ENCODE measurements around the gene ARHGAP32. TPM values are rescaled to one million over a fixed set of nuclear protein-coding genes. Genes with fewer than 3 reads are reported as not detected.

Gene ARHGAP32
- total RNA-seq, 1 donor from 2014 or later, result 42.3 TPM

- Mint-ChIP-seq H3K27me3 (peaks cover 49% of the 10 kb centered on the region), H3K36me3 (ENCODE audit: insufficient read depth) (no peaks in the 10 kb centered on the region), H3K9me3 (ENCODE audit: low read depth) (no peaks in the 10 kb centered on the region), H3K27ac (no peak overlapping the region), H3K4me3 (ENCODE audit: low read depth) (no peak overlapping the region), H3K4me1 (ENCODE audit: low read depth) (no peaks in the 10 kb centered on the region)
- TF ChIP-seq CTCF (IDR thresholded peaks at IDR 0.05; ENCODE audit: unreplicated experiment), result no peak
- DNase-seq (ENCODE audit: low spot score, unreplicated experiment), result no peak
Observed at GRCh38 chr11:128928400-128928799, 263.7 kb downstream of the ARHGAP32 start.

DNA sequence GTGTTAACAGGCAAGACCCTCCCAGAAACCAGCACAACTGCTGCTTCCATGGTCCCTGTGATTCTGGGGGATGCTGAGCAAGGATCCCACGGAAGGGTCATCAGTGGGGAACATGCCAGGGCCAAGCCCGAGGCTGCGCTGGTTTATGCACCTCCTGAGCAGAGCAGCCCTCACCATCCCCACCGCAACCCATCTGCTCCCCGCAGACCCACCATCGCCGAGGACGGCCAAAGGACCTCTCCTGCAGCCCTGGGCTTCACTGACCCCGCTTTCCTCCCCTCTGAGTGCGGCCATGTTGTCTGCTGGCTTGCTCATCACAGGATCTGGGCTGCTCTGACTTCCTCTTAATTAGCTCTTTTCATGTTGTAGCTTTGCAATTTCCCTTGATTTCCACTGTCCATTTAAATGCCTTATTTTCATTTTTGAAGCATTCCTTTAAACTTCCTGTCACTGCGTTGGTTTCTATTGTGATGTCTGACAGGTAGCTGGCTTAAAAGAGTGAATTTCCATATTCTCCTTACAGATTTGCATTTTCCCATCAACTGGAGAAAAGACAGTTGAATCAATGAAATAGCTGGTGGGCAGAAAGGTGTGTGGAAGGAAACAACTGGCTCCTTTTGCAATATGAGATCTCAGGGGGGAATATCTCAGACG lies 264.3 kb downstream of the ARHGAP32 start:
- Mint-ChIP-seq H3K4me1 (ENCODE audit: low read depth) (no peaks in the 10 kb centered on the region), H3K36me3 (ENCODE audit: insufficient read depth) (no peaks in the 10 kb centered on the region), H3K4me3 (ENCODE audit: low read depth) (no peak overlapping the region), H3K27me3 (peaks cover 49% of the 10 kb centered on the region), H3K9me3 (ENCODE audit: low read depth) (no peaks in the 10 kb centered on the region), H3K27ac (no peak overlapping the region)
- TF ChIP-seq CTCF (IDR thresholded peaks at IDR 0.05; ENCODE audit: unreplicated experiment), result no peak
- no peak for DNase-seq (ENCODE audit: low spot score, unreplicated experiment)

- H3K27ac Mint-ChIP-seq, result no peak overlapping the region
- H3K4me1 Mint-ChIP-seq (ENCODE audit: low read depth), result no peaks in the 10 kb centered on the region
- peaks cover 49% of the 10 kb centered on the region for H3K27me3 Mint-ChIP-seq
- no peak for DNase-seq (ENCODE audit: low spot score, unreplicated experiment)
- no peak for TF ChIP-seq CTCF (IDR thresholded peaks at IDR 0.05; ENCODE audit: unreplicated experiment)
- H3K4me3 Mint-ChIP-seq (ENCODE audit: low read depth), result no peak overlapping the region
- no peaks in the 10 kb centered on the region for H3K9me3 Mint-ChIP-seq (ENCODE audit: low read depth)
- no peaks in the 10 kb centered on the region for H3K36me3 Mint-ChIP-seq (ENCODE audit: insufficient read depth)
Observed at GRCh38 chr11:128927108-128927461, 265.0 kb downstream of the ARHGAP32 start.

GRCh38 chr11:128926437-128927107 lies 265.6 kb downstream of the ARHGAP32 start:
- H3K4me3 Mint-ChIP-seq (ENCODE audit: low read depth), result no peak overlapping the region
- H3K27ac Mint-ChIP-seq, result no peak overlapping the region
- no peaks in the 10 kb centered on the region for H3K9me3 Mint-ChIP-seq (ENCODE audit: low read depth)
- no peak for DNase-seq (ENCODE audit: low spot score, unreplicated experiment)
- H3K27me3 Mint-ChIP-seq, result peaks cover 46% of the 10 kb centered on the region
- no peak for TF ChIP-seq CTCF (IDR thresholded peaks at IDR 0.05; ENCODE audit: unreplicated experiment)
- H3K36me3 Mint-ChIP-seq (ENCODE audit: insufficient read depth), result no peaks in the 10 kb centered on the region
- H3K4me1 Mint-ChIP-seq (ENCODE audit: low read depth), result no peaks in the 10 kb centered on the region

- DNase-seq (ENCODE audit: low spot score, unreplicated experiment), result no peak
- Mint-ChIP-seq H3K9me3 (ENCODE audit: low read depth) (no peaks in the 10 kb centered on the region), H3K36me3 (ENCODE audit: insufficient read depth) (no peaks in the 10 kb centered on the region), H3K4me3 (ENCODE audit: low read depth) (no peak overlapping the region), H3K27me3 (peaks cover 51% of the 10 kb centered on the region), H3K4me1 (ENCODE audit: low read depth) (no peaks in the 10 kb centered on the region), H3K27ac (no peak overlapping the region)
- no peak for TF ChIP-seq CTCF (IDR thresholded peaks at IDR 0.05; ENCODE audit: unreplicated experiment)
Observed at GRCh38 chr11:128926000-128926399, 266.1 kb downstream of the ARHGAP32 start.
